Stimulated activated CD4-positive, alpha-beta T cell treated with anti-CD3 and anti-CD28 coated beads, Interleukin-1b, Interleukin-23, amount 100 ng/mL, for 48 hours (primary cell): ENCODE results near the gene TSPAN9.

Experiments
- DNase-seq: peaks from one replicate; pipeline ENCODE4 v3.0.0-alpha.2; 2020

Gene TSPAN9

DNA sequence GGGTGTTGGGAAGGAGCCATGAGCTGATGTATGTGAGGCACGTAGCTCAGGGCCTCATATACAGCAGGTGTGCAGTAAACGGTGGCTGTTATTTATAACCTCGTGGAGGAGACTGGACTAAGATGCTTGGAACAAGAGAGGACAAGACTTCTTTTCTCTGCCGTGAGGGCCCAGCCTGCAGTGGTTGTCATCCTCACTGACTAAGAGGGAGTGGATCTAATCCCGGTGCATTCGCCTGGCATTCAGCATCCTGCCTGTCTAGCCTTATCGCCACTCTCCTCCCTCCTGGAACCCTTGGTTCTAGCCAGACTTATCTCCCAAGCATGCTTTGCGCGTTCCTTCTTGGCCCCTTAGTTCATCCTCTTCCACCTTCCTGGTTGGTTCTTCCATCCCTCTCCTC is 3.9 kb downstream of the TSPAN9 start:
- no peak for DNase-seq

DNA sequence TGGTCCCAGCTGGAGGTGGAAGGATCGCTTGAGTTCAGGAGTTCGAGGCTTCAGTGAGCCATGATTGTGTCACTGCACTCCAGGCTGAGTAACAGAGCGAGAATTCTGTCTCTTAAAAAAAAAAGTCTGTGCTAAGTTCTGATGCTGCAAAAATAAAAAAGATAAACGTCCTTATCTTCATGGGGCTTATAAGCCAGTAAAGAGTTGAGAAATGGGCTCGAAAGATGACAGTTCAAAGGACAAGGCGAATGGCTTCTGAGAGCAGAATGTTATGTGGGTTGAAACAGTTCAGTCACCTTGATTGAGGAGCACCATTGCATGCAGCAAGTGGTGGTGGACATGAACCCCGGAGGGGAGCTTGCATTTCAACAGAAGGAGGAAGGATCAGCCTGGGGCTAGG is 4.7 kb downstream of the TSPAN9 start:
- no peak for DNase-seq

DNA sequence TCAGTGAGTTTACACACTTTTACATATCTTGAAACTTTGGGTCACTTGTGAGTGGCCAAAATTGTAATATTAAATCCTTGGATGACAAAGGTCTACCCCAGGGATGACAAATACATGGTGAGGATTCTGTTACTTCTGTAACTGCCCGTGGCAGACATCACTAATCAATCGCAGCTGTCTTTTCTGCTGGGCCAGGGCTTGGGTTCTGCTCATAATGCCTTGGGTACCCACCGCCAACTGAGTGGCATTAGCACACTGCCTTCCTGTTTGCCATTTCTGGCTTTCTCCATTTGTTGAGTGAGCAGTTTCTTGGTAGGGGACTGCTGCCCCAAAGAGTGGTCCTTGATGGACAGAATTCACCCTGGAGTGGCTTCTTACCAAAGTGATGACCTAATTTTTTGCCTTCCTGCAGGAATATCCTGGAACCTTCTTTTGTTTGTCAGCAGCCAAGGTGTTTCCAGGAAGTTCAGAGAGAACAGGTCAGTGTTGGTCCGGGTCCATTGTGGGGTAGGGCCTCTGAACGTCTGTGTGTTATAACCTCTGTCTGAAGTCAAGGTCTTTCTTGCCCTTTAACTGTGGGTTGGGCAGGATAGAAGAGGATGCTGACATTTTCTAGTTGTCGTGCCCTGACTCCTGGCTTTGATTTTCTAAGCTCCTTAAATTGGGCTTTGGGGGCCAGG is 6.2 kb downstream of the TSPAN9 start:
- DNase-seq, result no peak

DNA sequence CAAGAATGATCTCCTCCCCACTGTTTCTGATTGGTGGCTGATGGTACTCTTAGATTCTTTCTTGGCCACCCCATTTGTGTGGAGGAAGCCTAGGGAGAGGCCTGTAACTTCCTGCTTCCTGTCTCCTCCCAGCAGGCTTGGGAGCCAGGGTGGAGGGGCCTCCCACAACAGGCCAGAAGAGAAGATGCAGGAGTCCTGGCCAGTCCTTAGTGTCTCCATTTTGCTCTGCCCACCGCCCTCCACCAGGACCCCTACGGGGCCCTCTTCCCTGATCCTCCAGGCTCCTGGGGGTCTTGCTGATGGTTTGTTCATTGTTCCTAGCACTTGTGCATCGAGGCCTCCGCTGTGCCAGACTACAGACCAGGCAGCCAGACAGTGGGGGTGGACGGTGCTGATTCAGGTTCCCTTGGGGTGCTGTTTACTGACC is 6.8 kb downstream of the TSPAN9 start:
- DNase-seq, result no peak

DNA sequence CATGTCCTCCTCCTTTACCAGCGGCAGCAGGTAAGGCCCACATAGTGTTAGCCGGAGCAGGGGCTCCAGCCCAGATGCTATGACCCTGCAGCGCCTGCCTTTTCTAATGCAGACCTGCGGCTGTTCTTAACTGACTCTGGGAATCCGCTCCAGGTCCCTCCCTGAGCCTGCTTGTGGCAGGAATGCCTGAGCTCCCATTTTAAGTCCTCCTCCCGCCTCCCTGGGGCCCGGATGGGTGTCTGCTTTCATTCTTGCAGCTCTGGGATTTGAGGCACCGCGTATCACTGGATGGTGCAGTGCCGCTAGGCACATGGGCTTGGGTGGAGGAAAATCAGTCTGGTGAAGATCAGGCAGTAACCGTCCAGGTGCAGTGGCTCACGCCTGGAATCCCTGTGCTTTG is 7.6 kb downstream of the TSPAN9 start:
- DNase-seq, result no peak

DNA sequence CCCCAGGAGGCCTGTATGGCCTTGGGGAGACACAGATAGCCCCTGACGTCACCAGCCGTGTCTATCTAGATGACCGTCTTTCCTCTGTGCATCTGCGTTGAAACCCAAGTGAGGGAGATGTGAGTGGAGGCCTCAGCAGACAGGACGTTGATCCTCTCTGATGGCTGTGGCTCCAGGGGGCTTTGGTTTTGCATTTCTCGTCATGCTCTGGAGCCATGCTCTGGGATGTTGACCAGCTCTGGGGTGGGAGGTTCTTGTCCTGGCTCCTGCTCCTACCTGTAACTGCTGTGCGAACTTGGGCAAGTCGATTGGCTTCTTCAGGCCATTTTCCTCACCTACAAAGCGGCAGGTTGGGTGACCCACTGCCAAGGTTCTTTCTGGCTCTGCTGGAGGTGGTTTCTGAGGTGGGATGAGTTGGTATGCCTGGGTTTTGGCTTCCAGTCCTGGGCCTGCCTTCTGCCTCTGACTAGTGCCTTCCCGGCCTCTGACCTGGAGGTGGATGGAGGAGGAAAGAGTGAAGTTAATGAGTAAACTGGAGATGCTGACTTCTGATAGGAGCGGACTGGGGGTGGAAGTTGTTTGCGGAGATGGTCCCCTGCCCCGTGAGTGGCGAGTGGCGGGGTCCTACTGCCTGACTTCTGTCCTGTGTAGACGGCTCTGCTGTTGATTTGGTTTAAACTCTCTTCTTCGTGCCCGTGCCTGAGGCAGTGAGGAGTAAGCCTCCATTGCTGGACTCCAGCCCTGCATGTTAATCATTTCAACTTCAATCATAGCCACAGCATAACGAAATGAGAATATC is 8.4 kb downstream of the TSPAN9 start:
- DNase-seq, result no peak

DNA sequence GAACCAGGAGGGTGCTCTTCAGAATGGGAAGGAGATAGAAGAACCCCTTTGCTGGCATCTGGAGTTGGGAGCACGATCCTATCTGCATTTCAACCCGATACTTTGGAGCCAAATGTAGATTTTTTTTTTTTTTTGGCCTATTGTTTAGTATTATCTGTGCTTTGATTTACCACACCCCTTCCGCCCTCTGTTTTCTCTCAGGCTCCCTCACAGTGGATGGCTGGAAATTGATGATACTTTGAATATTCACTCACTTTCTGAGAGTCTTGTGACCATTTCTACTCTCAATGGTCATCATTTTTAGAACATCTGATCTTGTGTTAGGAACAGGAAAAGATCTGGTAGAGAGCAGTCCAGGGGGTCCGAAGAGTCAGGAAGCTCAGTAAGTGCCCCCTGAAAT is 9.0 kb downstream of the TSPAN9 start:
- no peak for DNase-seq

DNA sequence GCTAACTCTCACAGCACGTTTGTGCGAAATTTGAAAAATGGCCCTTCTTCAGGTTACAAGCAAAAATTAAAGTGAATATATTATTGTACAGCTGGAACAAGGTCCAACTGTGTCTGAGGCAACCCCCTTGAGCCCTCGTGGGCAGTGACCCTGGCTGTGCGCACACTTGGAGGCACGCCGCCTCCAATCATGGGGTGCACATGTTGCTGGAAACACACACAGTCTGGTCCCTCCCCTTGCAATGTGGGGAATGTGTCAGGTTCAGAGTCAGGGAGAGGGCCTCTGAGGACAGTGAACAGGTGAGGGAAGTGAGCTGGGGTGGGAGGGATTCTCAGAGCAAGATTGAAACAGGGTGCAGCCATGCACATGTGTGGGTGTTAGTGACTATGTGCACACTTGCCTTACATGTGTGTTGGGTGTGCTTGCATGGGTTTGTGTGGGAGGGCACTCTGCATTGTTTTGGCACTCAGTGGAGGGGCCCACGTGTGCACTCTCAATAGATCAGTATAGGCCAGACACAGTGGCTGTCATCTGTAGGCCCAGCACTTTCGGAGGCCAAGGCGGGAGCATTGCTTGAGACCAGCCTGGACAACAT is 9.6 kb downstream of the TSPAN9 start:
- no peak for DNase-seq

DNA sequence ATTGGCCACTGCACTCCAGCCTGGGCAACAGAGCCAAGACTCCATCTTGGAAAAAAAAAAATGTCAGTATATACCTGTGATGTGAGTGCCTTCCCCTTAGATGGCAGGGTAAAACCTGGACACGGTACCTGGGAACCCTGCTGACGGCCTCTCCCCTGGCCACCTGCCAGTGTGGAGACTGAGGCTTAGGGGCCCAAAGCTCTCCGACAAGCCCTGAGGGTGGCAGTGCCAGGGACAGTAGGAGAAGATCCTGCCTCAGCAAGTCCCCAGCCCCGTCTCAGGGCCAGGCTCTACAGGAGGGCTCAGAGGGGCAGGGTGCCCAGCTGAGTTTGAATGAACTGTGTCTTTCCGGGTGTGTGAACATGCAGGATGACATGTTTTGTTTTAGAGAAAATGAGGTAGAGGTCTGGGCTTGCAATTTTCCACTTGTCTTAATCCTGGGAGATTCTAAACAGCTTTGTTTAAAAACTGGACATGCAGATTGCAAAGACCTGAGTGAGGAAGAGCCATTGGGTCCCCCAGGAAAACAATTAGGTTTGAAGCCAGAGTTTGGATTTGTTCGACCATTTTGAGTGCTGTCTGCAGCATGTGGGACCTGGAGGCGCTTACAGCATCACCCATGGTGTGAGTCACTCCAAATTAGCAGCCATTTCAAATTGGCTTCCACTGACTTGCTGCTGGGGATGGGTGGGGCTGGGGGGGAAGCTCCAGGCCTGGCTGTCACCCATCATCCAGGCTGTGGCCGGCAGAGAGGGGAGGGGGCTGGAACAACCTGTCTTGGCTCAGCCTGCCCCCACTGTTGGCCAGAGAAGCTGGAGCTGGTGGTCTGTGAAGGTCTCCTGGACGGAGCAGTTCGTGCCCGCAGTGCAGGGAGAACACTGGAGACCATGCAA is 10.8 kb downstream of the TSPAN9 start:
- no peak for DNase-seq

DNA sequence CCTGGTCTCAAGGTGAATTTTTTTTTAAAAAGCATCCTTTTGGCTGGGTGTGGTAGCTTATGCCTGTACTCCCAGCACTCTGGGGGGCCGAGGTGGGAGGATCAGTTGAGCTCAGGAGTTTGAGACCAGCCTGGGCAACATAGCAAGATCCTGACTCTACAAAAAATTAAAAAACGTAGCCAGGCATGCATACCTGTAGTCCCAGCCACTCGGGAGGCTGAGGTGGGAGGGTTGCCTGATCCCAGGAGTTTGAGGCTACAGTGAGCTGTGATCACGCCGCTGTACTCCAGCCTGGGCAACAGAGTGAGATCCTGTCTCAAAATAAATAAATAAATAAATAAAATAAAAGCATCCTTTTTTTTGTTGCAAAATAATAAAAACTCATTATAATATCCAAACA is 12.4 kb downstream of the TSPAN9 start:
- DNase-seq, result no peak

DNA sequence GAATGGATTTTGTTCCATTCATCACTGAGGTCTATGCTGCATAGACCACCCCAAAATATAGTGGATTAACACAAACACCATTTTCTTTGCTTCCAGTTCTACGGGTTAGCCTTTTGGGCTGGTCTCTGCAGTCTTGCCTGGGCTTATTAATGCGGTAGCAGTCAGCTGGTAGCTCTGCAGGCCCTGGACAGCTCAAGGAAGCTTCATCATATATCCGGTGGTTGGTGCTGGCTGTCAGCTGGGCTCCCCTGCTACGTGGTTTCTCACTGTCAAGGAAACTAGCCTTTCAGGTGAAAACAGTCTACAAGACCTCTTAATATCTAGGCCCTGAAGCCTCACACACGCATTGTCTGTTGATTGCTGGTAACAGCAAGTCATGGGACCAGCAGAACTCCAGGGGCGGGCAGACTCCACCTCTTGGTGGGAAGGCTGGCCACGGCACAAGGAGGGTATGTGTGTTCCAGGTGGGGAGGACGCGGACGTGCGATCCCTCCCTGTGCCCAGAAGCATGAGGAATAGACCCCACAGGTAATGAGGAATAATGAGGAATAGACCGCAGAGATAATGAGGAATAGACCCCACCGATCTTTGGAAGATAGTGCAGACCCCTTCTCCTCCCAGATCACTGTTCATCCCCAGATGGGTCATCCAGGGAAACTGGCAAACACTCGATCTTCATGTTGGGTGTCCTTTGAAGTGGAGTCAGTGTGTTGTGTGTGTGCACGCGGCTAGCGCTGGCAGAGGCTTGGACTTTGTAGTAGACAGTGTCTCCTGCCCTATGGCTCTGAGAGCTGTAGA is 13.3 kb downstream of the TSPAN9 start:
- DNase-seq, result no peak

DNA sequence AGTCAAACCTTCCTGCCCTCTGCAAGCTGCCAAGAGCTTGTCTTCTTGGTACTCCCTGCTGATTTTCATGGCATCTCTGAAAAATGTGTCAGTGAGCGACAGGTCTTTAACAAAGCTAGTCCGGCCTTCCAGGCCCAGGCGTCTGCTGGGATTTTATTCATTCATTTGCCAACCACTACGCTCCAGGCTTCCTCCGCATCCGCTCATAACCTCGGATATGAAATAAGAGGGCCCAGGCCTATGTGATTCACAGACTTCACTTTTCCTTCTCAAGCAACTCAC is 13.8 kb downstream of the TSPAN9 start:
- DNase-seq, result no peak

DNA sequence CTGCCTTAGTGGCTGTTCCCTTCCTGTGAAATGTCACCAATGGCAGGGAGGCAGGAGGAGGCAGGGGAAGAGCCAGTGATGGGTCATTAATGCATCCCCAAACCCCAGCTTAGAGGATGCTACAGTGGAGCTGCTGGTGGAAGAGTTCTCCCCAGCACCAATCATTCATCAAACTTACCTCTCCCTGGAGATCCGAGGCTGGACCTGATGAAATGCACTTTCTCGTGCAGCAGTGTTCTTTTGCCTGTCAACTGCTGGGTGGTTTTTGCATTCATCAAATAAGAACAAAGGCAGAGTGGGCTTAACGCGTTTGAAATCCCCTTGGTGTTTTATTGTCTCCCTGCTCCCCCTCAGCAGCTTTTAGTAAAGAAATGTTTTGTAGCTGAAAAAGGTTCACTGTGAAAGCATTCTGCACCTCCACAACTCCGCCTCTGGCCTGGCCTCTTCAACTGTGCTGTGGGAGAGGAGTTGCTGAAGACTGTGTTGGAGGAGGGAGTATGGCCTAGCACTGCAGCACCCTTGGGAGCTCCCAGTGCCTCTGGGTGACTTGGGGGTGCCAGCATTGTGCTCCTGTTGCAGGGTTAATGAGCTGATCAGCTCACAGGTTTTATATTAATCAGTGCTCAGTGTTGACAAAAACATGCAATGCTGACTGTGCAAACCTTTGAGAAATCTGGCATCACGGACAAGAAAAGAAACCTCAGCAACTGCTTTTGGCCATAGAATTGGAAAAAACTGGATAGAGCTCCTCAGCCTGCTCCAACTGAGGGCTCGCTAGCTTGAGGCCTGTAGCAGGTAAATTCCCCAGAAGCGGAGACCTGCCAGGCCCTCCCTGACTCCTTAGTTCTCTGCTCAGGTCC is 14.4 kb downstream of the TSPAN9 start:
- DNase-seq, result no peak

DNA sequence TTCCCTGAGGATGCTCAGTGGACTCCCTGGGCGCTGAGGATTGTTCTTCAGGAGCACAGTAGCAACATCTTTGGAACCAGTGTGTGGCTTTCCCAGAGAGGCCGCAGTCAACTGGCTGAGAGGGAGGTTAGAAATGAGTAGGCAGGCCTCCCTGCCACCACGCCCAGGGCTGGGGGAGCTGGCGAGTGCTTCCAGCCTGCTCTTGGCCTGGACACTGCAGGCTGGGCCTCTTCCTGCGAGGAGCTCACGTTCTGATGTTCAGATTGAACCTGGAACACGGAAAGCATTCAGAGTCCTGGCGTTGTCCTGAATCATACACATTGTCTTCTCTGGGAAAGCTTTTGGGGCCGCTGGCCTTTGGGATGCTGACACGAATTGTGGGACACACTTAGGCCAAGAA is 15.6 kb downstream of the TSPAN9 start:
- DNase-seq, result no peak

DNA sequence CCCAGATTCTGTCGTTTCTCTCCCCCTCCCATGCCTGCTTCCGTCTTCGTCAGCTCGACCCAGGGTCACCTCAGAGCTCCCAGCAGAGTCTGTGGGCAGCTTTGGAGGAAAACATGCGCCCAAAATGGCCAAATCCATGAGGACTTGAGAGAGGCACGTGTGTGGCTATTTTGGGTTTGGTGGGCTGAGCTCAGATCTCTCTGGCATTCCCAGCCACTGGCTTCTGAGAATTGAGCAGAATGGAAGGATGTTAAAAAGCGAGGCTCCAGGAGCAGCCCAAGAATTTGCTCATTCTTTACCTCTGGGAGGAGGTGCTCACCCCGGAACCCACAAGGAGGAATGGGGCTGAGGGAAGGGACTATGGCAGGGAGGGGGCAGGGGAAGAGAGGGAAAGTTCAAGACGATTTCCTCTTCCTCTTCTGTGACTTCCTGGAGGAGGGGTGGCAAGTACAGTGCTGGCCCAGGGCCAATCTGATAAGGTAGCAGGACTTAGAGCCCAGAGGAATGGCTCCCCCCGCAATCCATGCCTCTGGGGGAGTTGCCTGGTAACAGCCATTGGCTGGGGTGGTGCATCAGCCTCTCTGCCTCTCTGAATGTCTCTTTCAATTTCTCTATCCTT is 20.1 kb downstream of the TSPAN9 start:
- DNase-seq, result no peak

DNA sequence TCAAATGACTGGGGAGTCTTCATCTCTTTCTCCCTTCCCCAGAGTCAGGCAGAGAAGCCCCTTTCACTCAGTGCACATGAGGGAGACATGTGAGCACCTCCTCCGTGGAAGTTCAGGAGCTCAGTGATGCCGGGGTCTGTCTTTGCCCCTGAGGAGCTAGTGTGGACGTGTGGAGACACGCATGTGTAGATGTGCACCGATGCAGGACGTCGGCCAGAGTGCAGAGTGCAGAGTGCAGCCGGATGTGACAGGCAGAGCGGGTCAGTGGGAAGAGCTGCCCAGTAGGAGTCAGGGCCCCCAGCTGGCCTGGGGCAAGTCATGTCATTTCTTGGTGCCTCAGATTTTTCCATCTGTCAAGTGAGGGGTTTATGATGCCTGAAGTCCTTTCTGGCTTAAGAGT is 20.7 kb downstream of the TSPAN9 start:
- DNase-seq, result no peak

DNA sequence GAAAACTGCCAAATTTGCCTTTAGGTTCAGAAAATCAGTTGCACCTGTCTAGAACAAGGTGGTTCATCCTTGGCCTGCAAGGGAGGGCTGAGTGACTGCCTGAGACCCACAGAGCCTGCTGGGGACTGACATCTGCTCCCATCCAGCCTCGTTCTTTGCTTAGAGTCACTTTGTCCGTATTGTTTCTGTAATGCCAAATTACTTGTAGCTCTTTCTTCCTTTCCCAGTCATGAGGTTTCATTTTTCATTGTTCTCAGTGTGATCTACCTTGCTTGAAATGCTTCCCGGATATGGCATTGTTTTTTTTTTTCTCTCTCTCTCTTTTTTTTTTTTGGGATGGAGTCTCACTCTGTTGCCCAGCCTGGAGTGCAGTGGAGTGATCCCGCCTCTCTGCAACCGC is 21.3 kb downstream of the TSPAN9 start:
- DNase-seq, result no peak

DNA sequence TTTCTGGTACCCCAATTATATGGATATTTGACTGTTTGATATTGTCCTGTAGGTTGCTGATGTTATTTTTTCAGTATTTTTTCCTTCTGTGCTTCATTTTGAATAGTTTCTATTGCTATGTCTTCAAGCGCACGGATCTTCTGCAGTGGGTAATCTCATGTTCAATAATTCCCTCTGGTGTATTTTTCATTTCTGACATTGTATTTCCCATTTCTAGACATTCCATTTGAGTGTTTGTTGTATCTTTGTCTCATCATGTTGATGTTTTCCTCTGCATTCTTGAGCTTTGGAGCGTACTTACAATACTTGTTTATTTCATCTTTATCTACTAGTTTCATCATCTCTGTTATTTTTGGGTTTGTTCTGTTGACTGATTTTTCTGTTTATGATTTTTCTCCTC is 22.0 kb downstream of the TSPAN9 start:
- no peak for DNase-seq

DNA sequence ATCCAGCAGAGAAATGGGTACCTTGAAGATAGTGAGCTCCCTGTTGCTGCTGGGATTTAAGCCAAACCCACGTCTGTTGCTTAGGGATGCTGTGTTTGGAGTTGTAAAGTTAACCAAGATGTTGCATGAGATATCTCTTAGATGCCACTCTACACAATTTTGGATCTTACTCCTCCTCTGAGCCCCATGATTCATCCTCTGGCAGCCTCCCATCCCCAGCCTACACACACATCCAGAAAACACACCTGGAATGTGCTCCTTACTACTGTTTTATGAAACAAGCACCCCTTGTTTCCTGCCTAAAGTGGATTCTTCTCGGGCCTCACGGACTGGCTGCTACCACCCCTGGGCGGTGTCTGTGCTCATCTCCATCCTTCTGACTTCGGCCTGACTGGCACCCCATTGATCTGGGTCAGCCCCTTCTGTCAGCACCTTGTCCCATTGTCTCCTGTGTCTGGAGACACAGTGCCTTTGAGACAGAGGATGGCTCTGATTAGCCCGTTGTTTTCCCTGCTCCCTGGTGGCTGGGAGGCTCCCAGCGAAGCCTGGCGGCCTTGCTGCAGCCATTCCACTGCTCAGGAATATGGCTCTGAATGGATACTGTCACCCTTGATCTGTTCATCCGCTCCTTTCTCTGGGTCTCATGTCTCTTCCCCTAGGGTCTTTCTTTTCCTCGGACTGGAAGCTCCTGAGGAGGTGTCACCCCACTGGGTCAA is 24.3 kb downstream of the TSPAN9 start:
- DNase-seq, result no peak

DNA sequence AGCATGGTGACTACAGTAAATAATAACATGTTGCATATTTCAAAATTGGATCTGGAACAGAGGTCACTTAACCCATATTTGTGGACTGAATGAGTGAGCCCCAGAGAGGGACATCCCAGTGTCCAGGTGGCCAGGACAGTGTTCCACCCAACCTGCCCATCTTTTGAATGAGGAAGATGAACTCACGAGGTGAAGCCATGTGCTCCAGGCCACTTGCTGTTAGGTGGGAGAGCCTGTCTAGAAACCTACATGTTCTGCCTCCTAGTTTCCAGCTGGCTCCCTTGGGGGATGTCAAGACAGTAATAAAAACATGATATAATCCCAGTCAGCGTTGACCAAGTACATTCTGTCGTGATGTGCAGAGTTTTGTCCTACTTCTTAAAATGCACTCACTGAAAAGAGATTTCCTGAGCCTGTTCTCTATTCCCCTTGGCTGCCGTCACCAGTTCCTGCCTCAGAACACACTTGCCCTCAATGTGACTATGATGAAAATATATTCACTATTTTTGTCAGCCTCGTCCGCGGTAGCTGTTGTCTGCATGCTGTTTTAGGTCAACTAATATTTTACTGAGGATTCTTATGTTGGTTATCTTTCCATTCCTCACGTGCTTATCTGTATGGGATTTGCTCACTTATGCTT is 25.7 kb downstream of the TSPAN9 start:
- DNase-seq, result no peak
